Effector CD4-positive, alpha-beta T cell (primary cell): Measurements from ENCODE around the gene TTC17.

ENCODE experiments used
- DNase-seq: peaks from one replicate; pipeline ENCODE4 v3.0.0-alpha.2; 2020

The TTC17 gene

GRCh38 chr11:43541993-43542392, 183.3 kb downstream of the TTC17 start:
- DNase-seq = no peak

- no peak for DNase-seq
These were observed 184.3 kb downstream of the TTC17 start for GRCh38 chr11:43542750-43543712.
